Endothelial cell of umbilical vein (primary cell): ENCODE results near the gene NDUFA5. TPM values are rescaled to one million over a fixed set of nuclear protein-coding genes. Genes with fewer than 3 reads are reported as not detected.

Experiments used
- BruUV-seq: library from RNA; stranded (reverse); fragments of 400-500 nt; replicated peaks from 2 replicates; lab custom pipeline; 2021; lab: Mats Ljungman, UMichigan
- CTCF ChIA-PET: fragments of 300-600, 350-600 bp; sonication (Branson Sonifier 250); formaldehyde crosslinking; loops from one replicate; lab custom pipeline; 2021; ENCODE audit warnings: antibody characterized with exemption, inconsistent platforms; lab: Charles Lee
- POLR2A ChIA-PET: fragments of 300-600, 350-600 bp; sonication (Branson Sonifier 250); formaldehyde crosslinking; loops from one replicate; lab custom pipeline; 2021; ENCODE audit warnings: antibody characterized with exemption, inconsistent platforms; lab: Charles Lee
- DNase-seq: peaks from one replicate; pipeline ENCODE4 v3.0.0-alpha.2; 2011; ENCODE audit warnings: low read depth, low spot score
- FAIRE-seq: peaks from 2 replicates; lab custom pipeline; 2011; peaks lifted over from hg19 to GRCh38; lab: Jason Lieb, UNC
- H2AFZ ChIP-seq: 2 replicates; pipeline ENCODE4 v1.6.0; 2012; ENCODE audit warnings: low read depth, low read length, control low read depth, inconsistent platforms
- H3K27ac ChIP-seq: 2 replicates; pipeline ENCODE4 v1.5.1; 2011; ENCODE audit warnings: low read depth, mild to moderate bottlenecking, control low read depth, low read length, moderate library complexity; ENCODE audit not compliant: insufficient read depth
- H3K27me3 ChIP-seq, 2 experiments: 2 replicates each; pipeline versions ENCODE4 v1.6.0 to v1.6.1; 2011; ENCODE audit warnings: low read length in 2 of 2, mixed read lengths in 1 of 2; ENCODE audit not compliant: control insufficient read depth in 2 of 2, insufficient read depth in 2 of 2
- H3K36me3 ChIP-seq, 2 experiments: 2 replicates in 1 of 2; 3 replicates in 1 of 2; pipeline ENCODE4 v1.5.1; 2011; ENCODE audit warnings: low read length in 2 of 2, mild to moderate bottlenecking in 1 of 2, moderate library complexity in 1 of 2; ENCODE audit not compliant: control insufficient read depth in 2 of 2, insufficient read depth in 2 of 2; ENCODE audit errors: extremely low read depth in 1 of 2
- H3K4me1 ChIP-seq: 3 replicates; pipeline ENCODE4 v1.5.1; 2011; ENCODE audit warnings: mild to moderate bottlenecking, low read length; ENCODE audit not compliant: control insufficient read depth, insufficient read depth; ENCODE audit errors: extremely low read depth
- H3K4me2 ChIP-seq: 2 replicates; pipeline ENCODE4 v1.6.1; 2011; ENCODE audit warnings: low read length, control low read depth, mixed read lengths; ENCODE audit not compliant: insufficient read depth
- H3K4me3 ChIP-seq, 3 experiments: fragments of 200-600 bp in 1 of 3; sonication (generic), shearing (Covaris generic) in 1 of 3; replicated peaks in 1 of 3; 2 replicates each; pipeline ENCODE4 v1.5.1; 2011 to 2016; ENCODE audit warnings: control low read depth in 3 of 3, low read length in 3 of 3, mild to moderate bottlenecking in 2 of 3, inconsistent platforms in 1 of 3, low read depth in 1 of 3, moderate library complexity in 1 of 3; ENCODE audit not compliant: insufficient read depth in 1 of 3
- H3K79me2 ChIP-seq: 2 replicates; pipeline ENCODE4 v1.6.0; 2012; ENCODE audit warnings: low read length, inconsistent platforms; ENCODE audit not compliant: control insufficient read depth, insufficient read depth
- H3K9ac ChIP-seq: replicated peaks from 2 replicates; pipeline ENCODE3; 2011; ENCODE audit warnings: low read length, control low read depth; ENCODE audit not compliant: insufficient read depth; ENCODE audit errors: extremely low read depth
- H3K9me1 ChIP-seq: replicated peaks from 3 replicates; pipeline ENCODE4 v1.6.0; 2011; ENCODE audit warnings: mild to moderate bottlenecking, low read length; ENCODE audit not compliant: control insufficient read depth, insufficient read depth; ENCODE audit errors: extremely low read depth
- H3K9me3 ChIP-seq: replicated peaks from 2 replicates; pipeline ENCODE4 v1.5.1; 2012; ENCODE audit warnings: low read length, inconsistent platforms; ENCODE audit not compliant: control insufficient read depth, insufficient read depth
- H4K20me1 ChIP-seq: replicated peaks from 2 replicates; pipeline ENCODE3; 2011; ENCODE audit warnings: mild to moderate bottlenecking, low read length; ENCODE audit not compliant: control insufficient read depth, insufficient read depth; ENCODE audit errors: extremely low read depth
- CTCF ChIP-seq, 2 donors: IDR thresholded peaks; 1 replicate in 1 of 2; 2 replicates in 1 of 2; pipeline ENCODE4 v1.5.1; 2011; ENCODE audit warnings: low read length in 2 of 2, mild to moderate bottlenecking in 2 of 2, moderate library complexity in 2 of 2, control low read depth in 1 of 2, inconsistent platforms in 1 of 2, low read depth in 1 of 2; ENCODE audit not compliant: insufficient read depth in 1 of 2; ENCODE audit errors: extremely low read depth in 1 of 2
- GATA2 ChIP-seq: IDR thresholded peaks from 2 replicates; pipeline ENCODE4 v1.7.0; 2011; ENCODE audit warnings: low read depth, mild to moderate bottlenecking, moderate library complexity, mixed read lengths, low read length; ENCODE audit not compliant: insufficient read length, insufficient read depth
- JUN ChIP-seq: IDR thresholded peaks from 2 replicates; pipeline ENCODE4 v1.6.1; 2011; ENCODE audit warnings: borderline replicate concordance, low read depth; ENCODE audit not compliant: insufficient read length, insufficient read depth
- MAX ChIP-seq: IDR thresholded peaks from 2 replicates; pipeline ENCODE4 v1.6.1; 2011; ENCODE audit not compliant: insufficient read depth, insufficient read length
- POLR2AphosphoS5 ChIP-seq: IDR thresholded peaks from 2 replicates; pipeline ENCODE4 v1.6.1; 2012; ENCODE audit warnings: low read depth, mild to moderate bottlenecking, control low read depth, low read length, moderate library complexity; ENCODE audit not compliant: insufficient read depth
- dilution Hi-C: fragments of 300-500 bp; cut with MboI; formaldehyde crosslinking; loops from one replicate; pipeline ENCODE4 v1.15.0; 2019; ENCODE audit warnings: low sequenced_read_pairs; ENCODE audit not compliant: extremely low pct_ligation_motif_present
- intact Hi-C: fragments of 100-400 bp; cut with micrococcal nuclease; formaldehyde crosslinking; loops from one replicate; pipeline ENCODE4 v1.10.0; 2022
- polyA plus RNA-seq, 4 experiments: library from polyadenylated mRNA; depleted of rRNA in 3 of 4; stranded (reverse) in 3 of 4; unstranded in 1 of 4; fragments of >200 nt; gene quantifications; 2 replicates each; pipeline versions ENCODE4 v1.2.1 to v1.2.3, GENCODE V29; 2011 to 2012; ENCODE audit warnings: missing spikeins in 1 of 4
- total RNA-seq: library from RNA; stranded (reverse); gene quantifications from 2 replicates; pipeline ENCODE4 v1.2.3, GENCODE V29; 2021

NDUFA5 gene
- total and polyA plus RNA-seq, 2 donors (not counting 3 experiments of a cell fraction or from before 2014, with no cell fraction given), result 6.2 to 62.3 TPM

GRCh38 chr7:123539871-123540270, 17.7 kb downstream of the NDUFA5 start:
- no peak overlapping the region for H3K27ac ChIP-seq
- no peaks in the 10 kb centered on the region for H4K20me1 ChIP-seq
- TF ChIP-seq CTCF (IDR thresholded peaks at IDR 0.05; ENCODE audit: extremely low read depth in 1 of 2, insufficient read depth in 1 of 2, low read depth in 1 of 2, low read length in 2 of 2) (no peak), JUN (no peak)
- H3K27me3 ChIP-seq, result no peaks in the 10 kb centered on the region
- peaks cover 20% of the 10 kb centered on the region for H3K4me1 ChIP-seq
- peaks cover 0 to 2% of the 10 kb centered on the region in 2 experiments for H3K36me3 ChIP-seq
- ChIA-PET CTCF (interaction anchor here (0.6 to 5.0 kb wide), 2 partner anchors 30 to 45 kb away, joined by 3 to 60 read pairs; no protein-coding TSS in a partner anchor), POLR2A (interaction anchor here (0.6 kb wide), 1 partner anchor 44 kb away, joined by 4 read pairs; no protein-coding TSS in a partner anchor)
- no peak overlapping the region for H3K4me2 ChIP-seq
- H3K9me3 ChIP-seq, result no peaks in the 10 kb centered on the region
- intact Hi-C loops (loop anchor here (10.0 kb wide), 2 partner anchors 495 to 735 kb away; no protein-coding TSS in a partner anchor), dilution Hi-C loops (no loop called here)
- no peaks in the 10 kb centered on the region for H3K79me2 ChIP-seq
- no peaks in the 10 kb centered on the region for H3K9me1 ChIP-seq
- no peak overlapping the region for H3K9ac ChIP-seq
- no peak for FAIRE-seq
- no peak for DNase-seq
- no peak overlapping the region for H3K4me3 ChIP-seq
- BruUV-seq, result no TSS peak
- no peak overlapping the region for H2AFZ ChIP-seq

DNA sequence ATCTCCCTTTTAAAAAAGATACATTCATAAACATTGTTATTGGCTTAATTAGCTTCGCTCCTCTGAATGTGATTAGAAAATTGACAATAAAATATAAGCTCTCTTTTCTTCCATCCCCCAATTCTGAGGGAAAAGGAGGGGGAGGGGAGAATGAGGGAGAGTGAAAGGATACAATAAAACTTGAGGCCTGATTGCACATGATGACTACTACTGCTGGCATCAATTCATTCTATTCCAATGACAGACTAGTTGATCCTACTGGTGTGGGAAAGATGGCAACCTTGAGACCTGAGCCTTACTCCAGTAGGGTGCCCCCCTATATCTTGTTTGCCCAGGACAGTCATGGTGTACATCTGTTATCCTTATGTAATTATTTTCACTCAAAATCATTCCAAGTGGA, 18.7 kb downstream of the NDUFA5 start:
- intact Hi-C loops, result loop anchor here (1.0 to 10.0 kb wide), 4 partner anchors 18 to 734 kb away; partner anchors contain the start of gene NDUFA5
- ChIA-PET CTCF (interaction anchor here (0.6 to 5.0 kb wide), 2 partner anchors 31 to 44 kb away, joined by 3 to 60 read pairs; no protein-coding TSS in a partner anchor), POLR2A (no interaction called here)
- peaks cover 22% of the 10 kb centered on the region for H3K4me1 ChIP-seq
- H3K36me3 ChIP-seq, result peaks cover 0 to 2% of the 10 kb centered on the region in 2 experiments
- H3K9me1 ChIP-seq, result no peaks in the 10 kb centered on the region
- no peak overlapping the region for H3K9ac ChIP-seq
- DNase-seq (no peak), FAIRE-seq (no peak)
- no TSS peak for BruUV-seq
- no peak overlapping the region for H2AFZ ChIP-seq
- TF ChIP-seq POLR2AphosphoS5 (no peak), MAX (no peak), JUN (no peak), GATA2 (no peak)
- no peaks in the 10 kb centered on the region for H3K9me3 ChIP-seq
- H3K4me2 ChIP-seq, result peak overlapping the region; percentile 45
- H3K4me3 ChIP-seq, result no peak overlapping the region
- dilution Hi-C loops, result no loop called here
- H3K27me3 ChIP-seq, result peaks cover 1 to 2% of the 10 kb centered on the region in 2 experiments
- no peaks in the 10 kb centered on the region for H3K79me2 ChIP-seq
- H3K27ac ChIP-seq, result peak overlapping the region; percentile 49
- H4K20me1 ChIP-seq, result no peaks in the 10 kb centered on the region
